Activated CD8-positive, alpha-beta T cell treated with anti-CD3 and anti-CD28 coated beads for 36 hours (primary cell): ENCODE measurements around the gene SMAD5. TPM values are rescaled to one million over a fixed set of nuclear protein-coding genes. Genes with fewer than 3 reads are reported as not detected.

Experiments used
- ATAC-seq: fragments of 200-7000 bp; cut with Tn5 transposase; one replicate; pipeline ENCODE4 v1.10.0; 2021; ENCODE audit warnings: mild to moderate bottlenecking, moderate library complexity
- CTCF ChIA-PET: fragments of 350-600 bp; sonication (Branson Sonifier 250); formaldehyde crosslinking; loops from one replicate; lab custom pipeline; 2021; ENCODE audit warnings: antibody characterized with exemption; lab: Charles Lee
- POLR2A ChIA-PET: fragments of 350-600 bp; sonication (Branson Sonifier 250); formaldehyde crosslinking; loops from one replicate; lab custom pipeline; 2021; ENCODE audit warnings: antibody characterized with exemption; lab: Charles Lee
- DNase-seq: peaks from one replicate; pipeline ENCODE4 v3.0.0-alpha.2; 2020
- H3K27ac Mint-ChIP-seq: one replicate; pipeline ENCODE4 v1.8.0; 2021; ENCODE audit warnings: mild to moderate bottlenecking, mixed read lengths
- H3K27me3 Mint-ChIP-seq: one replicate; pipeline ENCODE4 v1.8.0; 2021; ENCODE audit warnings: mixed read lengths
- H3K36me3 Mint-ChIP-seq: one replicate; pipeline ENCODE4 v1.8.0; 2021; ENCODE audit warnings: low read depth, mixed read lengths
- H3K4me1 Mint-ChIP-seq: one replicate; pipeline ENCODE4 v1.8.0; 2021; ENCODE audit warnings: low read depth, mixed read lengths
- H3K4me3 Mint-ChIP-seq: one replicate; pipeline ENCODE4 v1.8.0; 2021; ENCODE audit warnings: mild to moderate bottlenecking, moderate library complexity, mixed read lengths
- H3K9me3 Mint-ChIP-seq: one replicate; pipeline ENCODE4 v1.8.0; 2021; ENCODE audit warnings: mixed read lengths
- CTCF ChIP-seq: fragments of 200-600 bp; IDR thresholded peaks from one replicate; pipeline ENCODE4 v1.8.0; 2022; ENCODE audit warnings: antibody characterized with exemption, mild to moderate bottlenecking
- intact Hi-C: fragments of 100-400 bp; cut with micrococcal nuclease; formaldehyde crosslinking; loops from one replicate; pipeline ENCODE4 v1.10.0; 2022
- total RNA-seq, 2 experiments: library from RNA; stranded (reverse); gene quantifications; one replicate each; pipeline ENCODE4 v1.2.3, GENCODE V29; 2021

The SMAD5 gene
- total RNA-seq, 2 experiments from 2014 or later: 12.4 to 12.5 TPM

GRCh38 chr5:136134653-136135052, 2.0 kb downstream of the SMAD5 start:
- intact Hi-C loops: no loop called here
- ATAC-seq (no peak), DNase-seq (no peak)
- POLR2A ChIA-PET: no interaction called here
- CTCF ChIA-PET: no interaction called here
- H3K36me3 Mint-ChIP-seq: peaks cover 2% of the 10 kb centered on the region
- TF ChIP-seq CTCF: no peak
- H3K27ac Mint-ChIP-seq: no peak overlapping the region
- no peaks in the 10 kb centered on the region for H3K9me3 Mint-ChIP-seq
- H3K27me3 Mint-ChIP-seq: peaks cover 5% of the 10 kb centered on the region
- peak overlapping the region; percentile 21 for H3K4me3 Mint-ChIP-seq
- peaks cover 40% of the 10 kb centered on the region for H3K4me1 Mint-ChIP-seq

- Mint-ChIP-seq H3K27ac (no peak overlapping the region), H3K36me3 (peaks cover 2% of the 10 kb centered on the region), H3K4me1 (peaks cover 40% of the 10 kb centered on the region), H3K9me3 (no peaks in the 10 kb centered on the region), H3K27me3 (peaks cover 5% of the 10 kb centered on the region), H3K4me3 (no peak overlapping the region)
- TF ChIP-seq CTCF: no peak
- POLR2A ChIA-PET: no interaction called here
- ATAC-seq: no peak
- CTCF ChIA-PET: no interaction called here
- intact Hi-C loops: no loop called here
- DNase-seq: no peak
Measured at GRCh38 chr5:136135536-136135935, 2.9 kb downstream of the SMAD5 start.

DNA sequence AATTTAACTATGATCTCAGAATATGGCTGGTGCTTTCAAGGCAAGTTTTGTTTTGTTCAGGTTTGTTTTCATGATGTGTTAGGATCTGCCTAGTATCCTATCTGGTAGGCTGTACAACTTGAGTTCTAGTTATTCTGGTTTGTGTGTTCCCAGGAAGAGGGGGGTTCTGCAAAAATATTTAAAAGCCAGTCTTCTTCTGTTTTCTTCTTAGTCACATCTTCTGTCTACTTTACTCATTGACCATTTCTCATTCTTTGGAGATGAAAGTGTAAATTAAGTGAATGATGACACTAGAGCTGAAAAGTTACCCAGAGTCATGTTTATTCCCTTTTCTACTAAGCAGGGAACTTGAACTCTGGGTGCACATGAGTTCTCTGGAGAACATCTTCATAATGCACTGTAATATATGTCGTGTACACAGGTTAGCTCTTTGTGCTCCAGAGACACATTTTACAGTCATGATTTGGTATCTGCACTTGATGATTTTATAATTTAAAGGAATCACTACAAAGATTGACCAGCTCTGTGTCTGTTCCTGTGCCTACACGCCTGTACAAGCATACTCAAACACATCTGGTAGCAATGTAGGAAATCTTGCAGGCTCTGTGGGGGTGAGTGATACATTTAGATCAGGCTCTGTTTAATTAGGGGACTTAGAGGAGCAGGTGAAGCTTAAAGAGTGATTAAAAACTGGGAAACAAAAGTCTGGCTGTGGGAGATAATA, 5.0 kb downstream of the SMAD5 start:
- Mint-ChIP-seq H3K4me3 (no peak overlapping the region), H3K27ac (no peak overlapping the region), H3K27me3 (peaks cover 1% of the 10 kb centered on the region), H3K4me1 (peaks cover 37% of the 10 kb centered on the region), H3K36me3 (peaks cover 2% of the 10 kb centered on the region), H3K9me3 (no peaks in the 10 kb centered on the region)
- CTCF ChIA-PET: no interaction called here
- intact Hi-C loops: no loop called here
- no peak for DNase-seq
- no peak for ATAC-seq
- TF ChIP-seq CTCF: no peak
- POLR2A ChIA-PET: no interaction called here

DNA sequence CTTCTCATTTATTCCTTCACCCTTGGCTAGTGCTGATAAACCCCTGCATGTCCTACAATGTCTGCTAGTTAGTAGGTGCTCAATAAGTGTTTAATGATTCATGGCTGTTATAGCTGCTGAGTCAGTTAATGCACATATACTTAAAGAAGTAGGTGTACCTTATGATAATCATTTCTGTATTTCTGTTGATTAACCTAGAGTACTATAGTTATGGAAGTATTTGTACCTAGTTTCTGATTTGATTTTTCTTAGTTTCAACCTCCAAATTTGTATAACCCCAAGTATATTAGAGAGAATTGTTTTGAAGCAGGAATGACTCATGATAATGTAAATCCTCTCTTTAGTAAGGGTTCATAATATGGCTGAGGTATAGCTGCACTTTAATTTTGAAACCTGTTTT, 8.9 kb downstream of the SMAD5 start:
- Mint-ChIP-seq H3K4me1 (peaks cover 22% of the 10 kb centered on the region), H3K9me3 (no peaks in the 10 kb centered on the region)
- POLR2A ChIA-PET: no interaction called here

More for the DNA sequence above, 8.9 kb downstream of the SMAD5 start:
- peaks cover 2% of the 10 kb centered on the region for H3K36me3 Mint-ChIP-seq
- no peaks in the 10 kb centered on the region for H3K27me3 Mint-ChIP-seq
- intact Hi-C loops: no loop called here
- CTCF ChIA-PET: interaction anchor here (0.7 to 1.5 kb wide), 3 partner anchors 15 to 70 kb away, joined by 3 to 4 read pairs (median 3); no protein-coding TSS in a partner anchor
- DNase-seq (no peak), ATAC-seq (peak; percentile 75)
- H3K27ac Mint-ChIP-seq: no peak overlapping the region
- no peak overlapping the region for H3K4me3 Mint-ChIP-seq
- TF ChIP-seq CTCF: no peak
